Osteocyte (in vitro differentiated cells): ENCODE data around the gene FAF2. TPM values are rescaled to one million over a fixed set of nuclear protein-coding genes. Genes with fewer than 3 reads are reported as not detected.

Source experiments
- DNase-seq: peaks from one replicate; pipeline ENCODE4 v3.0.0; 2021; ENCODE audit warnings: mixed read lengths; ENCODE audit not compliant: unreplicated experiment; ENCODE audit errors: extremely low spot score
- H3K27ac Mint-ChIP-seq: one replicate; pipeline ENCODE4 v1.8.0; 2021; ENCODE audit warnings: mild to moderate bottlenecking, mixed read lengths; ENCODE audit not compliant: unreplicated experiment
- H3K27me3 Mint-ChIP-seq: one replicate; pipeline ENCODE4 v1.8.0; 2021; ENCODE audit warnings: mixed read lengths; ENCODE audit not compliant: unreplicated experiment
- H3K36me3 Mint-ChIP-seq: one replicate; pipeline ENCODE4 v1.8.0; 2021; ENCODE audit warnings: mixed read lengths; ENCODE audit not compliant: unreplicated experiment
- H3K4me1 Mint-ChIP-seq: one replicate; pipeline ENCODE4 v1.8.0; 2021; ENCODE audit warnings: mixed read lengths; ENCODE audit not compliant: unreplicated experiment
- H3K4me3 Mint-ChIP-seq: one replicate; pipeline ENCODE4 v1.8.0; 2021; ENCODE audit warnings: mild to moderate bottlenecking, moderate library complexity, mixed read lengths; ENCODE audit not compliant: unreplicated experiment
- H3K9me3 Mint-ChIP-seq: one replicate; pipeline ENCODE4 v1.8.0; 2021; ENCODE audit warnings: mixed read lengths; ENCODE audit not compliant: unreplicated experiment
- CTCF ChIP-seq: fragments of 200-600 bp; sonication (generic); IDR thresholded peaks from 2 replicates; pipeline ENCODE4 v1.5.0; 2021; ENCODE audit warnings: antibody characterized with exemption, mild to moderate bottlenecking, moderate library complexity
- total RNA-seq: library from RNA; stranded (reverse); gene quantifications from 2 replicates; pipeline ENCODE4 v1.2.1, GENCODE V29; 2021

Gene FAF2
- total RNA-seq, 1 donor from 2014 or later: 46.9 TPM

GRCh38 chr5:176415240-176415951 is 32.8 kb upstream of the FAF2 start:
- Mint-ChIP-seq H3K9me3 (no peaks in the 10 kb centered on the region), H3K27me3 (peaks cover 4% of the 10 kb centered on the region), H3K36me3 (no peaks in the 10 kb centered on the region), H3K4me3 (peak overlapping the region; percentile 75), H3K4me1 (peaks cover 54% of the 10 kb centered on the region), H3K27ac (peak overlapping the region; percentile 82)
- TF ChIP-seq CTCF: no peak
- DNase-seq: no peak

- Mint-ChIP-seq H3K4me1 (peaks cover 47% of the 10 kb centered on the region), H3K4me3 (peak within 1 kb of the TSS; percentile 75)
These were observed 31.9 kb upstream of the FAF2 start, which contains the start of gene CLTB for GRCh38 chr5:176415952-176416924. Gene CLTB (minus strand): TSS chr5:176416539. CDS start chr5:176416363, 176 bp downstream.

GRCh38 chr5:176416965-176417364 is 31.2 kb upstream of the FAF2 start:
- H3K27me3 Mint-ChIP-seq: peaks cover 16% of the 10 kb centered on the region
- peak overlapping the region; percentile 64 for H3K27ac Mint-ChIP-seq
- H3K36me3 Mint-ChIP-seq: no peaks in the 10 kb centered on the region
- TF ChIP-seq CTCF: no peak
- H3K9me3 Mint-ChIP-seq: no peaks in the 10 kb centered on the region
- peaks cover 41% of the 10 kb centered on the region for H3K4me1 Mint-ChIP-seq
- DNase-seq: no peak
- peak overlapping the region; percentile 61 for H3K4me3 Mint-ChIP-seq

More at GRCh38 chr5:176415952-176416924, 31.9 kb upstream of the FAF2 start, which contains the start of gene CLTB:
- peak within 1 kb of the TSS; percentile 82 for H3K27ac Mint-ChIP-seq
- H3K9me3 Mint-ChIP-seq: no peaks in the 10 kb centered on the region
- TF ChIP-seq CTCF: peak; percentile 87
- no peaks in the 10 kb centered on the region for H3K36me3 Mint-ChIP-seq
- H3K27me3 Mint-ChIP-seq: peaks cover 9% of the 10 kb centered on the region
- peak; percentile 95 for DNase-seq

GRCh38 chr5:176418251-176418650 is 29.9 kb upstream of the FAF2 start:
- Mint-ChIP-seq H3K27me3 (peaks cover 23% of the 10 kb centered on the region), H3K36me3 (no peaks in the 10 kb centered on the region), H3K4me1 (peaks cover 31% of the 10 kb centered on the region), H3K9me3 (no peaks in the 10 kb centered on the region), H3K4me3 (no peak overlapping the region), H3K27ac (no peak overlapping the region)
- DNase-seq: no peak
- no peak for TF ChIP-seq CTCF
